NT2/D1 (cell line): Measurements from ENCODE around the gene AHRR.
"Not testable (repeated sequence)": the region's sequence is repeated elsewhere in the genome, so short reads cannot be mapped to it uniquely, and the experiment has no call there.

Experiments used
- DNase-seq: peaks from one replicate; pipeline ENCODE4 v3.0.0-alpha.2; 2011; ENCODE audit warnings: low read depth, low spot score
- H3K27me3 ChIP-seq: 2 replicates; pipeline ENCODE4 v1.6.0; 2011; ENCODE audit warnings: mild to moderate bottlenecking; ENCODE audit not compliant: insufficient read length, insufficient read depth
- H3K36me3 ChIP-seq: 2 replicates; pipeline ENCODE4 v1.6.1; 2011; ENCODE audit warnings: mild to moderate bottlenecking, low read length, mixed read lengths; ENCODE audit not compliant: insufficient read depth, insufficient read length
- H3K4me1 ChIP-seq: 2 replicates; pipeline ENCODE4 v1.5.1; 2011; ENCODE audit not compliant: insufficient read depth, insufficient read length
- H3K4me3 ChIP-seq: 2 replicates; pipeline ENCODE4 v1.5.1; 2011; ENCODE audit warnings: low read depth; ENCODE audit not compliant: insufficient read length
- H3K9ac ChIP-seq: 2 replicates; pipeline ENCODE4 v1.6.0; 2011; ENCODE audit warnings: low read depth; ENCODE audit not compliant: insufficient read length
- H3K9me3 ChIP-seq: 2 replicates; pipeline ENCODE4 v1.5.1; 2011; ENCODE audit warnings: mild to moderate bottlenecking, low read length; ENCODE audit not compliant: insufficient read depth
- SUZ12 ChIP-seq: IDR thresholded peaks from 2 replicates; pipeline ENCODE4 v1.6.1; 2011; ENCODE audit not compliant: insufficient read length, insufficient read depth; ENCODE audit errors: extremely low read depth
- YY1 ChIP-seq: IDR thresholded peaks from 2 replicates; pipeline ENCODE4 v1.6.1; 2011; ENCODE audit not compliant: insufficient read length, insufficient read depth
- ZNF274 ChIP-seq: IDR thresholded peaks from 2 replicates; pipeline ENCODE4 v1.6.1; 2011; ENCODE audit warnings: mild to moderate bottlenecking, low read depth, low read length

AHRR gene

DNA sequence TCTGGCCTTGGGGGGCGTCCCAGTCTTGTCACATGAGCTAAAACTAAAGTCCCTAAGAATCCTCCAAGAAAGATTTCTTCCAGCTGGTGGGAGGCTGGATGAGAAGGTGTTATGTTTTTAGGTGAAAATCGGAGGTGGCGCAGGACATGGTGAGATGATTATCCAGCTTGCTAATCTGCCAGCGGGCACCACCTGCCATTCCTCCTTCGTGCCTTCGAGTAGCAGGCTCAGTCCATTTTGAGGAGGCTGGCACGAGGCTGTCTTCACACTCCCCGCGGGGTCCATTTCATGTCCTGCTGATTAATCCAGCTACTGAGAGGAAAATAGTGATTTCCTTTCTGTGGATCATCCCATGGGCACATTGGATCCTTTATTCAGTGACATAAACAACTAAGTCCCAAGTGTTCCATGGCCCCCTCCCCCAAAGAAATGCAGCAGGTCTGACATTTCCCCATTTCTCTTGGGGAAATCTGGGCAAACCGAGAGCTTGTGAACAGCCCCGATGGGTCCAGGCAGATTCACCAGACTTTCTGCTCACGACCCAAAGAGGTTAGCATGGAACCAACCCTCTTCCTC lies 83.2 kb downstream of the AHRR start:
- TF ChIP-seq ZNF274 (no peak), YY1 (no peak), SUZ12 (no peak)
- Histone ChIP-seq H3K27me3 (no peaks in the 10 kb centered on the region), H3K4me3 (no peak overlapping the region), H3K9me3 (no peaks in the 10 kb centered on the region), H3K36me3 (peaks cover 2% of the 10 kb centered on the region), H3K4me1 (peaks cover 1% of the 10 kb centered on the region), H3K9ac (no peak overlapping the region)
- DNase-seq: no peak

DNA sequence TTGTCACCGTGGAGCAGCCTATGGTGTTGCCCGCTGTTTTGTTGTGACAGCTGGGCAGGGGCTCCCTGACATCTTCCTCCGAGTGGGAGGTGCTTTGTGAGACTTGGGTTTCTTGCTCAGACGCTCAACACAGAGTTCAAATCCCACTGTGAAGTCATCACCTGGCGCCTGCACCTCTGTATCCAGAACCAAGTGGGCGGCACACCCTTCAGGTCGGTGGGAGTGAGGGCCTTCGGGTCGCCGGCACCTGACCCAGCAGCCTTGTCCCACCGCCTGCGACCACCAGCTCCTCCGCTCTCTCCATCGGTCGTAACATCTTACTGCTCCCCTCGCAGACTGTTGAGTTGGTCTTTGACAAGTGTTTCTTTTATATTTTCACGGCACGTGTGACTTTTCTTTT lies 83.9 kb downstream of the AHRR start:
- no peaks in the 10 kb centered on the region for H3K27me3 ChIP-seq
- H3K36me3 ChIP-seq: peaks cover 2% of the 10 kb centered on the region
- no peaks in the 10 kb centered on the region for H3K9me3 ChIP-seq
- H3K4me1 ChIP-seq: peaks cover 1% of the 10 kb centered on the region
- no peak for TF ChIP-seq YY1
- no peak for TF ChIP-seq ZNF274
- TF ChIP-seq SUZ12: no peak
- no peak for DNase-seq
- no peak overlapping the region for H3K9ac ChIP-seq
- no peak overlapping the region for H3K4me3 ChIP-seq

DNA sequence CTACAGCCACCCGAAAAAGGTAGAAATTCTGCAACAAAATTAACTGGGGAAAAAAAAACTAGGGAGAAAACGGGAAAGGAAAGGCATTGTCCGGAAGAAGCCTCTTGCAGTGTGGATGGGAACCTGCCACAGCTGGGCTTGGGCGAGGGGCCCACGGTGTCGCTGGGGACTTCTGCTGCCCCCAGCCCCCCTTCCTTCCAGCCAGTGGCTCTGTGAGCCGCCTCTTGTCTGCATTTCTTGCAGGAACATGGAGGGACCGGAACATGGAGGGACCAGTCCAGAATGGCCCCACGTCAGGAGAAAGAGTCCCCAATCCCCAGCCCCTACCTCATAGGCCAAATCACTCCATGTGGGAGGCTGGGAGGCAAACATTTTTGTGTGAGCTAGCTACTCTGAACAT lies 84.5 kb downstream of the AHRR start:
- H3K36me3 ChIP-seq: peaks cover 2% of the 10 kb centered on the region
- H3K4me3 ChIP-seq: no peak overlapping the region
- TF ChIP-seq YY1: no peak
- TF ChIP-seq SUZ12: no peak
- no peaks in the 10 kb centered on the region for H3K9me3 ChIP-seq
- no peak for DNase-seq
- H3K27me3 ChIP-seq: no peaks in the 10 kb centered on the region
- H3K4me1 ChIP-seq: no peaks in the 10 kb centered on the region
- H3K9ac ChIP-seq: no peak overlapping the region

DNA sequence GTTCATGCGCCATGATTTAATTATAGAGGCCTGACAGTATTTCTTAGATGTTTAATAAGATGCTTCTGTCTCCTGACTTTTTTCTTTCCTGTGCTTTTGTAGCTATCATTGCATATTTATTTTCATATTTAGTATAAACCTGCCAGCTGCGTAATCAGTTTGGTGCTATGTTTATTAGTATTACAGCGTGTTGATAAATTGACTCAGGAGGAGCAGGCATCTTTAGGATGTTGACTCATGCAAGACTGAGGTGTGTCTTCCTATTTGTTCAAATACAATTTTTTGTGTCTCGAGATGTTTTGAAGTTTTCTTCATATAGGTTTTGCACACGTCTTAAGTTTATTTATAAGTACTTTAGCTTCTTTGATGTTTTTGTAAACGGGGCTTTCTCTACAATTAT lies 85.5 kb downstream of the AHRR start:
- peaks cover under 1% of the 10 kb centered on the region for H3K36me3 ChIP-seq
- no peaks in the 10 kb centered on the region for H3K27me3 ChIP-seq
- peaks cover 2% of the 10 kb centered on the region for H3K4me1 ChIP-seq
- H3K4me3 ChIP-seq: no peak overlapping the region
- no peaks in the 10 kb centered on the region for H3K9me3 ChIP-seq
- DNase-seq: no peak
- no peak for TF ChIP-seq ZNF274
- no peak for TF ChIP-seq YY1
- no peak for TF ChIP-seq SUZ12
- no peak overlapping the region for H3K9ac ChIP-seq

DNA sequence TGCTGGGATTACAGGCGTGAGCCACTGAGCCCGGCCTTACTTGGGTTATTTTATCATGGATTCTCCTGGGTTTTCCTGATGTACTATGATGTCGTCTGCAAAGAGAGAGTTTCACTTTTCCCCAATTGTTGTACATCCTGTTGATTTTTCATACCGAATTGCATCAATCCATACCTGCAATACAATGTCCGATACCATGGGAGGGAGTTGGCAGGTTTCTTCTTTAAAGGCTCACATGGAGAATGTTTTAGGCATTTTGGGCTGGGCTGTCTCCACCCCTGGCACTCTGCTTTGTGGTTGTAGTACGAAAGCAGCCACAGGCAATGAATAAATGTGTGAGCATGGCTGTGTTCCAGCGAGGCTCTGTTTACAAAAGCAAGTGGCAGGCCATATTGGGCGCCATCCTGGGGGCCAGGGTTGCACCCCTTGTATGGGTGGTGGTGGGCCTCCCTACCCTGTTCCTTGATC lies 86.3 kb downstream of the AHRR start:
- Histone ChIP-seq H3K36me3 (no peaks in the 10 kb centered on the region), H3K4me1 (peaks cover 2% of the 10 kb centered on the region), H3K9ac (no peak overlapping the region), H3K4me3 (no peak overlapping the region), H3K9me3 (no peaks in the 10 kb centered on the region), H3K27me3 (no peaks in the 10 kb centered on the region)
- DNase-seq: no peak
- no peak for TF ChIP-seq ZNF274
- TF ChIP-seq SUZ12: no peak
- no peak for TF ChIP-seq YY1

DNA sequence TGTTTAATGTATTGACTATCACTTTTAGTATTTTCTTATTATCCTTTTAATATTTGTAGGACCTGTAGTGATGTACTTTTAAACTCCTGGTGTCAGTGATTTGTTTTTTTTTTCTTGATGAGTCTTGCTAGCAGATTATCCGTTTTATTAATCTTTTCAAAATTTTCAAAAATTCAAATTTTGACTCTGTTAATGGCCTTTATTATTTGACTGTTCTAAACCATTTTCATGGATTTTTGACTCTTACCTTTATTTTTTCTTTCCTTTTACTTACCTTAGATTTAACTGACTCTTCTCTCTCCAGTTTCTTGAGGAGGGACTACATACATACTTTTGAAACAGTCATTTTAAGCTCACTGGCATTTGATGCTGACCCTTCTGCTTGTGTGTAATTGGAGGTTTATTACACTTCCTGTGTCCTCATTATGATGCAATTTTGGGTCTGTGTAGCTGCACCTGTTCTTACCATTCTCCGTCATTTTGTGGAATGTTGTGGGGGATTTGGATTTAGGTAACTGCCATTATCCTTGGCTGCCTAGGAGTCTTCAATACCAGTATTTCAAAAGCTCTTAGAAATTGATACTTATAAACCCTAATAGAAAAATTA lies 89.5 kb downstream of the AHRR start:
- Histone ChIP-seq H3K27me3 (no peaks in the 10 kb centered on the region), H3K9me3 (no peaks in the 10 kb centered on the region), H3K36me3 (no peaks in the 10 kb centered on the region), H3K9ac (no peak overlapping the region), H3K4me1 (peaks cover 10% of the 10 kb centered on the region), H3K4me3 (no peak overlapping the region)
- no peak for DNase-seq
- TF ChIP-seq ZNF274: no peak
- TF ChIP-seq YY1: no peak
- TF ChIP-seq SUZ12: no peak

DNA sequence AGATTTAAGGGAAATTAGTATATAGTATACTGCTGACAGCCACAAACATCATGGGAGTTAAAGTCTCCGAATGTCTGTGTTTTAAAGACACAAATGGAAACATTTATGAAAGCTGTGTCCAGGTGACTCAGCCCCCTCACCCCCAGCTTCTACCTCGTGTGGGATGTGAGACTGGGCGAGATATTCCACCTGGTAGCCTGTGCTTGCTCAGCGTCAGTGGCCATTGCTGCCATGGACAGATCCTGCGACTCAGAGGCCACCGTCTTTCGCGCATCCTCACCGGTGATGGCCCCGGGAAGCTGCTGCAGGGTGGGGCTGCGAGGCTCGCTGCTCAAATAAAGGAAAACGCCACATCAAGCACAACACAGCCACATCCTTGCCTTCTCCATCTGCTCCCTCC lies 90.2 kb downstream of the AHRR start:
- Histone ChIP-seq H3K4me1 (peaks cover 13% of the 10 kb centered on the region), H3K9me3 (no peaks in the 10 kb centered on the region), H3K4me3 (no peak overlapping the region), H3K9ac (no peak overlapping the region), H3K36me3 (no peaks in the 10 kb centered on the region), H3K27me3 (no peaks in the 10 kb centered on the region)
- DNase-seq: no peak
- TF ChIP-seq SUZ12 (no peak), YY1 (no peak), ZNF274 (no peak)

DNA sequence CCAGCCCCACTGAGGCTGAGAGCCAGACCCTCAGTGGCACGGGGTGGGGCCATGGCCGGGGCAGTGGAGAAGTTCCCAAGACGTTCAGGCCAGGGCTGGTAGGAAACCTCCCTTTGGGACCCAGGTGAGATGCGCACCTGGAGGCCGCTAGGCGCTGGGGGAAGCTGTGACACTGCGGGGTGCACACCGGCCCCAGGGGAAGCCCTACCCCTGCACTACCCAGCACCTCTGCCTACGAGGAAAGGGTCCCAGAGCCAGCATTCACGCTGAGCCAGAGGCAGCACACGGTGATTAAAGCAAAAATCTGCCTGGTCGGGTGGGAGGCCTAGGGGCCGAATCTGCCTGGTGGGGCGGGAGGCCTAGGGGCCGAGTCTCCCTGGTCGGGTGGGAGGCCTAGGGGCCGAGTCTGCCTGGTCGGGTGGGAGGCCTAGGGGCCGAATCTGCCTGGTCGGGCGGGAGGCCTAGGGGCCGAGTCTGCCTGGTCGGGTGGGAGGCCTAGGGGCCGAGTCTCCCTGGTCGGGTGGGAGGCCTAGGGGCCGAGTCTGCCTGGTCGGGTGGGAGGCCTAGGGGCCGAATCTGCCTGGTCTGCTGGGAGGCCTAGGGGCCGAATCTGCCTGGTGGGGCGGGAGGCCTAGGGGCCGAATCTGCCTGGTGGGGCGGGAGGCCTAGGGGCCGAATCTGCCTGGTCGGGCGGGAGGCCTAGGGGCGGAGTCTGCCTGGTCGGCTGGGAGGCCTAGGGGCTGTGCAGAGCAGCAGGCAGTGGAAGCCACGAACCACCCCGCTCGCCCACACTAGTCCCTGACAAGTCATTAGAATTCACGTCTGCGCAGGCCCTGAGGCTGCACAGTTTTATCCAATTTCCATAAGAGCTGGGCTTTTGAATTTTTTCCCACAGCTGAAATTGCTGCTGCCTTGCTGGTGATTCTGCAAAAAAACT lies 93.7 kb downstream of the AHRR start:
- not testable (repeated sequence) for DNase-seq, H3K4me3 ChIP-seq, H3K9me3 ChIP-seq, H3K36me3 ChIP-seq, H3K27me3 ChIP-seq
- H3K4me1 ChIP-seq: peaks cover 16% of the 10 kb centered on the region
- H3K9ac ChIP-seq: peak overlapping the region; percentile 70
